Stomach (tissue), 4 donors: Measurements from ENCODE around the gene MXD4.

Experiments used
- POLR2AphosphoS5 ChIP-seq, 3 donors: sonication (generic); formaldehyde crosslinking; IDR thresholded peaks; one replicate each; pipeline ENCODE4 v1.6.1; 2016; ENCODE audit warnings: antibody characterized with exemption in 3 of 3
- TF ChIP-seq, protein P1 (sequence below), 7 experiments: fragments of 450-650 bp in 4 of 7; fragments of 200-600 bp in 3 of 7; sonication (generic) in 3 of 7; IDR thresholded peaks; one replicate each; pipeline ENCODE4 v1.5.1; 2016 to 2019; ENCODE audit warnings: antibody characterized with exemption in 7 of 7, control low read depth in 2 of 7, mild to moderate bottlenecking in 1 of 7

DNA sequence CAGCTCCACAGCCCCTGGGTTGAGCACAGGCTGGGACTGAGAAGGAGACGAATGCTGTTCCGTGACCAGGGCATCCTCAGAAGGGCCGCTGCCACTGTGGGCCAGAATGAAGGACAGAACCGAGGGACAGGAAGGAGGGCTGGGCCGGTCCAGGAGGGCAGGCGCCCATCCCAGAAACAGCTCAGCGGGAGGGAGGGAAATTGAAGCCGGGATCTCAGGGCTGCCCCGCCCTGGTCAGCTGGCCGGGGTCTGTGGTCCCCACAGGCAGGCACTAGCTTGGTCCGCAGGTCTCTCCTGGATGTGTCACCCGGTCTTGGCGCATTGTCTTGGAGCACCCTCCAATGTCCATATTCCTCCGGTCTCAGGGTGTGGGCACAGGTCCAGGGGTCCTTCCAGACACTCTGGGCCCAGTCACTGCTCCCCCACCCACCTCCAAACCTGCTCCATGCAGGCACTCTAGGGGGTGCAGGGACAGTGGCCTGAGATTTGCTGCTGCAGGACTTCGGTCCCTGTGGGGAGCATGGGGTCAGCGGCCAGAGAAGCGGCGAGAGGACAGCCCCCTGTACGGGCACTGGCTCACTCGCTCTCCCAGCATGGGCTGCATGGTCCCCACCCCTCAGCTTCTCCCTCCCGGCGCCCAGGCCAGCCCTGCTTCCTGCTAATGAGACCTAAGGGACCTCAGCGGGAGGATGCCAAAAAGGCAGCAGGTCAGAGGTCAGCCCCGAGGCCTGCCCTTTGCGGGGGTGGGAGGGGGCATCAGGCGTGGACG lies 23.9 kb upstream of the MXD4 start:
- TF ChIP-seq, protein P1, sequence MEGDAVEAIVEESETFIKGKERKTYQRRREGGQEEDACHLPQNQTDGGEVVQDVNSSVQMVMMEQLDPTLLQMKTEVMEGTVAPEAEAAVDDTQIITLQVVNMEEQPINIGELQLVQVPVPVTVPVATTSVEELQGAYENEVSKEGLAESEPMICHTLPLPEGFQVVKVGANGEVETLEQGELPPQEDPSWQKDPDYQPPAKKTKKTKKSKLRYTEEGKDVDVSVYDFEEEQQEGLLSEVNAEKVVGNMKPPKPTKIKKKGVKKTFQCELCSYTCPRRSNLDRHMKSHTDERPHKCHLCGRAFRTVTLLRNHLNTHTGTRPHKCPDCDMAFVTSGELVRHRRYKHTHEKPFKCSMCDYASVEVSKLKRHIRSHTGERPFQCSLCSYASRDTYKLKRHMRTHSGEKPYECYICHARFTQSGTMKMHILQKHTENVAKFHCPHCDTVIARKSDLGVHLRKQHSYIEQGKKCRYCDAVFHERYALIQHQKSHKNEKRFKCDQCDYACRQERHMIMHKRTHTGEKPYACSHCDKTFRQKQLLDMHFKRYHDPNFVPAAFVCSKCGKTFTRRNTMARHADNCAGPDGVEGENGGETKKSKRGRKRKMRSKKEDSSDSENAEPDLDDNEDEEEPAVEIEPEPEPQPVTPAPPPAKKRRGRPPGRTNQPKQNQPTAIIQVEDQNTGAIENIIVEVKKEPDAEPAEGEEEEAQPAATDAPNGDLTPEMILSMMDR (IDR thresholded peaks at IDR 0.05), result no peak
- TF ChIP-seq POLR2AphosphoS5 (IDR thresholded peaks at IDR 0.05), result no peak
